Uterus (tissue), 2 donors: Measurements from ENCODE around the gene ZNF391.

ENCODE experiments used
- POLR2A ChIP-seq, 2 donors: fragments of 450-650 bp; IDR thresholded peaks; one replicate each; pipeline ENCODE4 v1.6.1; 2016; ENCODE audit warnings: antibody characterized with exemption in 2 of 2, mild to moderate bottlenecking in 1 of 2, moderate library complexity in 1 of 2
- TF ChIP-seq, protein P1 (sequence below), 4 experiments: fragments of 200-600 bp in 2 of 4; fragments of 450-650 bp in 2 of 4; sonication (generic) in 2 of 4; IDR thresholded peaks; one replicate each; pipeline ENCODE4 v1.5.1; 2016 to 2019; ENCODE audit warnings: antibody characterized with exemption in 4 of 4, mild to moderate bottlenecking in 2 of 4, moderate library complexity in 1 of 4

DNA sequence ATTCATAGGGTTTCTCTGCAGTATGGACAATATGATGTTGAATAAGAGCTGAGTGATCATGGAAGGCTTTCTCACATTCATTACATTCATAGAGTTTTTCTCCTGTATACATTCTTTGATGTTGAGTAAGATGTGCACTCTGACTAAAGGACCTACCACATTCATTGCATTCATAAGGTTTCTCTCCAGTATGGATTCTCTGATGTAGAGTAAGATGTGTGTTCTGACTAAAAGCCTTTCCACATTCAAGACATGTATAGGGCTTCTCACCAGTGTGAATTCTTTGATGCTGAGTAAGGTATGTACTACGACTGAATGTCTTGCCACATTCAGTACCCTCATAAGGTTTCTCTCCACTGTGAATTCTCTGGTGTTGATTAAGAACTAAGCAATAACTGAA is 29.3 kb upstream of the ZNF391 start:
- TF ChIP-seq, protein P1, sequence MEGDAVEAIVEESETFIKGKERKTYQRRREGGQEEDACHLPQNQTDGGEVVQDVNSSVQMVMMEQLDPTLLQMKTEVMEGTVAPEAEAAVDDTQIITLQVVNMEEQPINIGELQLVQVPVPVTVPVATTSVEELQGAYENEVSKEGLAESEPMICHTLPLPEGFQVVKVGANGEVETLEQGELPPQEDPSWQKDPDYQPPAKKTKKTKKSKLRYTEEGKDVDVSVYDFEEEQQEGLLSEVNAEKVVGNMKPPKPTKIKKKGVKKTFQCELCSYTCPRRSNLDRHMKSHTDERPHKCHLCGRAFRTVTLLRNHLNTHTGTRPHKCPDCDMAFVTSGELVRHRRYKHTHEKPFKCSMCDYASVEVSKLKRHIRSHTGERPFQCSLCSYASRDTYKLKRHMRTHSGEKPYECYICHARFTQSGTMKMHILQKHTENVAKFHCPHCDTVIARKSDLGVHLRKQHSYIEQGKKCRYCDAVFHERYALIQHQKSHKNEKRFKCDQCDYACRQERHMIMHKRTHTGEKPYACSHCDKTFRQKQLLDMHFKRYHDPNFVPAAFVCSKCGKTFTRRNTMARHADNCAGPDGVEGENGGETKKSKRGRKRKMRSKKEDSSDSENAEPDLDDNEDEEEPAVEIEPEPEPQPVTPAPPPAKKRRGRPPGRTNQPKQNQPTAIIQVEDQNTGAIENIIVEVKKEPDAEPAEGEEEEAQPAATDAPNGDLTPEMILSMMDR (IDR thresholded peaks at IDR 0.05): no peak
- TF ChIP-seq POLR2A (IDR thresholded peaks at IDR 0.05): no peak
